Adipocyte (in vitro differentiated cells): ENCODE data around the gene COL4A1.
"Not testable (repeated sequence)": the region's sequence is repeated elsewhere in the genome, so short reads cannot be mapped to it uniquely, and the experiment has no call there.

Source experiments
- DNase-seq: peaks from one replicate; pipeline ENCODE4 v3.0.0-alpha.2; 2015; ENCODE audit warnings: low read depth
- H3K27me3 ChIP-seq: replicated peaks from 2 replicates; pipeline ENCODE4 v1.7.0; 2013; ENCODE audit warnings: mild to moderate bottlenecking, low read length, moderate library complexity; ENCODE audit not compliant: control insufficient read depth, insufficient read depth
- H3K36me3 ChIP-seq: 2 replicates; pipeline ENCODE4 v1.7.0; 2013; ENCODE audit warnings: low read length, mild to moderate bottlenecking, moderate library complexity; ENCODE audit not compliant: control insufficient read depth, insufficient read depth, severe bottlenecking
- H3K4me1 ChIP-seq: 2 replicates; pipeline ENCODE4 v1.7.0; 2013; ENCODE audit warnings: mild to moderate bottlenecking, low read length, moderate library complexity; ENCODE audit not compliant: control insufficient read depth, insufficient read depth
- H3K4me3 ChIP-seq: 2 replicates; pipeline ENCODE4 v1.7.0; 2013; ENCODE audit warnings: mild to moderate bottlenecking, low read length, moderate library complexity
- H3K9ac ChIP-seq: 2 replicates; pipeline ENCODE4 v1.7.0; 2013; ENCODE audit warnings: mild to moderate bottlenecking, low read length, moderate library complexity
- H3K9me3 ChIP-seq: 2 replicates; pipeline ENCODE4 v1.7.0; 2013; ENCODE audit warnings: mild to moderate bottlenecking, low read length, moderate library complexity; ENCODE audit not compliant: control insufficient read depth

COL4A1 gene

GRCh38 chr13:110313261-110313660 is 6.3 kb upstream of the COL4A1 start:
- peak overlapping the region; percentile 92 for H3K4me3 ChIP-seq
- H3K9me3 ChIP-seq, DNase-seq, H3K27me3 ChIP-seq: not testable (repeated sequence)
- peaks cover 51% of the 10 kb centered on the region for H3K36me3 ChIP-seq
- peak overlapping the region; percentile 72 for H3K9ac ChIP-seq
- peaks cover 60% of the 10 kb centered on the region for H3K4me1 ChIP-seq

GRCh38 chr13:110312339-110313031 is 5.5 kb upstream of the COL4A1 start:
- H3K27me3 ChIP-seq: no peaks in the 10 kb centered on the region
- peak overlapping the region; percentile 72 for H3K9ac ChIP-seq
- H3K9me3 ChIP-seq: no peaks in the 10 kb centered on the region
- H3K36me3 ChIP-seq: peaks cover 43% of the 10 kb centered on the region
- H3K4me3 ChIP-seq: peak overlapping the region; percentile 92
- DNase-seq: peak; percentile 82
- peaks cover 60% of the 10 kb centered on the region for H3K4me1 ChIP-seq

- Histone ChIP-seq H3K27me3 (no peaks in the 10 kb centered on the region), H3K4me1 (peaks cover 60% of the 10 kb centered on the region), H3K9ac (peak overlapping the region; percentile 72), H3K4me3 (peak overlapping the region; percentile 92), H3K36me3 (peaks cover 35% of the 10 kb centered on the region), H3K9me3 (no peaks in the 10 kb centered on the region)
- DNase-seq: no peak
Measured at GRCh38 chr13:110311443-110312338, 4.7 kb upstream of the COL4A1 start.

- Histone ChIP-seq H3K4me3 (peak overlapping the region; percentile 92), H3K27me3 (no peaks in the 10 kb centered on the region), H3K36me3 (peaks cover 26% of the 10 kb centered on the region)
Measured at GRCh38 chr13:110310541-110311442, 3.8 kb upstream of the COL4A1 start.

GRCh38 chr13:110309661-110310524 is 2.9 kb upstream of the COL4A1 start:
- peak overlapping the region; percentile 91 for H3K9ac ChIP-seq
- peaks cover 19% of the 10 kb centered on the region for H3K36me3 ChIP-seq
- peak overlapping the region; percentile 92 for H3K4me3 ChIP-seq
- peaks cover 55% of the 10 kb centered on the region for H3K4me1 ChIP-seq
- H3K27me3 ChIP-seq: no peaks in the 10 kb centered on the region
- no peak for DNase-seq
- no peaks in the 10 kb centered on the region for H3K9me3 ChIP-seq

More at GRCh38 chr13:110310541-110311442, 3.8 kb upstream of the COL4A1 start:
- Histone ChIP-seq H3K4me1 (peaks cover 56% of the 10 kb centered on the region), H3K9ac (peak overlapping the region; percentile 72), H3K9me3 (no peaks in the 10 kb centered on the region)
- DNase-seq: no peak

- peak; percentile 53 for DNase-seq
Measured at GRCh38 chr13:110308656-110309359, 1.9 kb upstream of the COL4A1 start.

GRCh38 chr13:110307767-110308655 is 1.1 kb upstream of the COL4A1 start:
- H3K4me1 ChIP-seq: peaks cover 63% of the 10 kb centered on the region
- H3K27me3 ChIP-seq: no peaks in the 10 kb centered on the region
- H3K4me3 ChIP-seq: peak overlapping the region; percentile 92
- H3K9ac ChIP-seq: peak overlapping the region; percentile 91
- H3K9me3 ChIP-seq: no peaks in the 10 kb centered on the region
- H3K36me3 ChIP-seq: peaks cover 21% of the 10 kb centered on the region
- DNase-seq: peak; percentile 76

More at GRCh38 chr13:110308656-110309359, 1.9 kb upstream of the COL4A1 start:
- H3K36me3 ChIP-seq: peaks cover 18% of the 10 kb centered on the region
- H3K9me3 ChIP-seq: no peaks in the 10 kb centered on the region
- peaks cover 57% of the 10 kb centered on the region for H3K4me1 ChIP-seq
- H3K27me3 ChIP-seq: no peaks in the 10 kb centered on the region
- H3K4me3 ChIP-seq: peak overlapping the region; percentile 92
- peak overlapping the region; percentile 91 for H3K9ac ChIP-seq

GRCh38 chr13:110306340-110306959 is 507 bp downstream of the COL4A1 start:
- Histone ChIP-seq H3K9me3 (no peaks in the 10 kb centered on the region), H3K4me3 (peak overlapping the region; percentile 92), H3K4me1 (peaks cover 63% of the 10 kb centered on the region), H3K27me3 (no peaks in the 10 kb centered on the region), H3K9ac (peak overlapping the region; percentile 91), H3K36me3 (peaks cover 21% of the 10 kb centered on the region)
- peak; percentile 80 for DNase-seq

GRCh38 chr13:110305949-110306339 is 1.0 kb downstream of the COL4A1 start:
- Histone ChIP-seq H3K9me3 (no peaks in the 10 kb centered on the region), H3K36me3 (peaks cover 16% of the 10 kb centered on the region), H3K9ac (peak overlapping the region; percentile 91), H3K4me3 (peak overlapping the region; percentile 92), H3K4me1 (peaks cover 63% of the 10 kb centered on the region), H3K27me3 (no peaks in the 10 kb centered on the region)
- DNase-seq: peak; percentile 60
